ENCODE data around the gene TMEM231.

DNA sequence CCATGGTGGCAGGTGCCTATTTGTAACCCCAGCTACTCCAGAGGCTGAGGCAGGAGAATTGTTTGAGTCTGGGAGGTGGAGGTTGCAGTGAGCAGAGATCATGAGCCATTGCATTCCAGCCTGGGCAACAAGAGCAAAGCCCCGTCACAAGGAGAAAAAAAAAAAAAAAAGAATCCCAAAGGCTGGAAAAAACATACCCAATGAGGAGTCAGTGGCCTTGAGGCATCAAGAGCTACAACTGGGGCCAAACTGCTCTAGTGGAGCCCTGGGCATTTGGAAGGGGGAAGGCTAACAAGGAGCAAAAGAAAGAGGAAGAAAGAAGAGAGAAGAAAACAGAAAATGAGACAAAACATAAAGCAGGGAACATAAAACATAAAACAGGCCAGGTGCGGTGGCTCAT is 67.7 kb downstream of the TMEM231 start:
- TF ChIP-seq, protein P1, sequence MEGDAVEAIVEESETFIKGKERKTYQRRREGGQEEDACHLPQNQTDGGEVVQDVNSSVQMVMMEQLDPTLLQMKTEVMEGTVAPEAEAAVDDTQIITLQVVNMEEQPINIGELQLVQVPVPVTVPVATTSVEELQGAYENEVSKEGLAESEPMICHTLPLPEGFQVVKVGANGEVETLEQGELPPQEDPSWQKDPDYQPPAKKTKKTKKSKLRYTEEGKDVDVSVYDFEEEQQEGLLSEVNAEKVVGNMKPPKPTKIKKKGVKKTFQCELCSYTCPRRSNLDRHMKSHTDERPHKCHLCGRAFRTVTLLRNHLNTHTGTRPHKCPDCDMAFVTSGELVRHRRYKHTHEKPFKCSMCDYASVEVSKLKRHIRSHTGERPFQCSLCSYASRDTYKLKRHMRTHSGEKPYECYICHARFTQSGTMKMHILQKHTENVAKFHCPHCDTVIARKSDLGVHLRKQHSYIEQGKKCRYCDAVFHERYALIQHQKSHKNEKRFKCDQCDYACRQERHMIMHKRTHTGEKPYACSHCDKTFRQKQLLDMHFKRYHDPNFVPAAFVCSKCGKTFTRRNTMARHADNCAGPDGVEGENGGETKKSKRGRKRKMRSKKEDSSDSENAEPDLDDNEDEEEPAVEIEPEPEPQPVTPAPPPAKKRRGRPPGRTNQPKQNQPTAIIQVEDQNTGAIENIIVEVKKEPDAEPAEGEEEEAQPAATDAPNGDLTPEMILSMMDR (IDR thresholded peaks at IDR 0.05), result no peak
- TF ChIP-seq POLR2A (IDR thresholded peaks at IDR 0.05), result no peak
